BLaER1 (cell line): ENCODE data around the gene ZDHHC11B.
"Not testable (repeated sequence)": the region's sequence is repeated elsewhere in the genome, so short reads cannot be mapped to it uniquely, and the experiment has no call there.

Source experiments
- H3K27ac ChIP-seq: shearing (Covaris generic); formaldehyde crosslinking; 2 replicates; pipeline ENCODE4 v1.8.1; 2022
- H3K27me3 ChIP-seq: shearing (Covaris generic); formaldehyde crosslinking; 2 replicates; pipeline ENCODE4 v1.8.1; 2022
- H3K36me3 ChIP-seq: shearing (Covaris generic); formaldehyde crosslinking; 2 replicates; pipeline ENCODE4 v1.8.1; 2022
- H3K4me1 ChIP-seq: shearing (Covaris generic); formaldehyde crosslinking; 2 replicates; pipeline ENCODE4 v1.8.1; 2022
- H3K4me2 ChIP-seq: shearing (Covaris generic); formaldehyde crosslinking; 2 replicates; pipeline ENCODE4 v1.8.1; 2022
- H3K4me3 ChIP-seq: shearing (Covaris generic); formaldehyde crosslinking; 2 replicates; pipeline ENCODE4 v1.8.1; 2022
- H3K9ac ChIP-seq: shearing (Covaris generic); formaldehyde crosslinking; 2 replicates; pipeline ENCODE4 v1.8.1; 2022
- H3K9me3 ChIP-seq: shearing (Covaris generic); formaldehyde crosslinking; 2 replicates; pipeline ENCODE4 v1.8.1; 2022
- H4K20me1 ChIP-seq: shearing (Covaris generic); formaldehyde crosslinking; 2 replicates; pipeline ENCODE4 v1.8.1; 2022
- Cebpa-rat ChIP-seq: shearing (Covaris generic); IDR thresholded peaks from 2 replicates; pipeline ENCODE4 v1.8.1; 2022

The ZDHHC11B gene

GRCh38 chr5:784428-785177 is at the start of gene ZDHHC11B:
Gene ZDHHC11B, minus strand, starts transcription at chr5:784729. Its CDS starts 17,810 bp downstream, at chr5:766919.
- Histone ChIP-seq H3K4me3 (peak within 1 kb of the TSS; percentile 71), H3K4me2 (peak within 1 kb of the TSS; percentile 93), H3K4me1 (peaks cover 20% of the 10 kb centered on the region), H3K9ac (peak within 1 kb of the TSS; percentile 55; the same call in 1 of the 2 replicates), H3K27me3 (peaks cover 18% of the 10 kb centered on the region)
- not testable (repeated sequence) for H4K20me1 ChIP-seq, H3K27ac ChIP-seq, H3K9me3 ChIP-seq, H3K36me3 ChIP-seq

- H3K9me3 ChIP-seq, H3K27ac ChIP-seq, H3K9ac ChIP-seq, H3K4me3 ChIP-seq, H3K27me3 ChIP-seq, H4K20me1 ChIP-seq, H3K36me3 ChIP-seq: not testable (repeated sequence)
- H3K4me1 ChIP-seq = peaks cover 42% of the 10 kb centered on the region
- H3K4me2 ChIP-seq = peak overlapping the region; percentile 36
Observed at GRCh38 chr5:834013-834412, 49.5 kb upstream of the ZDHHC11B start.

- not testable (repeated sequence) for H4K20me1 ChIP-seq, H3K4me2 ChIP-seq, H3K27me3 ChIP-seq, H3K9ac ChIP-seq, H3K27ac ChIP-seq, H3K9me3 ChIP-seq, H3K4me1 ChIP-seq, H3K4me3 ChIP-seq
- peaks cover 16% of the 10 kb centered on the region; the same call in 1 of the 2 replicates for H3K36me3 ChIP-seq
Observed at GRCh38 chr5:828194-828593, 43.7 kb upstream of the ZDHHC11B start.

GRCh38 chr5:825544-825943 is 41.0 kb upstream of the ZDHHC11B start:
- H3K9ac ChIP-seq = not testable (repeated sequence)

GRCh38 chr5:821504-821903 is 37.0 kb upstream of the ZDHHC11B start:
- no peak overlapping the region for H3K4me2 ChIP-seq
- H3K27me3 ChIP-seq = no peaks in the 10 kb centered on the region
- H3K27ac ChIP-seq = no peak overlapping the region
- H3K4me1 ChIP-seq = no peaks in the 10 kb centered on the region
- no peak overlapping the region for H3K9ac ChIP-seq
- peaks cover 18% of the 10 kb centered on the region; the same call in 1 of the 2 replicates for H3K36me3 ChIP-seq
- TF ChIP-seq Cebpa-rat = no peak
- H3K4me3 ChIP-seq = no peak overlapping the region
- no peaks in the 10 kb centered on the region for H4K20me1 ChIP-seq
- no peaks in the 10 kb centered on the region for H3K9me3 ChIP-seq

More at GRCh38 chr5:825544-825943, 41.0 kb upstream of the ZDHHC11B start:
- H3K4me1 ChIP-seq, H3K4me3 ChIP-seq, H4K20me1 ChIP-seq, H3K27ac ChIP-seq, H3K4me2 ChIP-seq, H3K27me3 ChIP-seq, H3K9me3 ChIP-seq: not testable (repeated sequence)
- peaks cover 18% of the 10 kb centered on the region; the same call in 1 of the 2 replicates for H3K36me3 ChIP-seq

GRCh38 chr5:820245-820644 is 35.7 kb upstream of the ZDHHC11B start:
- no peak for TF ChIP-seq Cebpa-rat

GRCh38 chr5:819078-819477 is 34.5 kb upstream of the ZDHHC11B start:
- no peak overlapping the region for H3K27ac ChIP-seq
- H4K20me1 ChIP-seq = no peaks in the 10 kb centered on the region
- H3K4me3 ChIP-seq = no peak overlapping the region
- no peak overlapping the region for H3K4me2 ChIP-seq
- H3K27me3 ChIP-seq = no peaks in the 10 kb centered on the region
- peaks cover 20% of the 10 kb centered on the region for H3K36me3 ChIP-seq
- H3K4me1 ChIP-seq = no peaks in the 10 kb centered on the region
- TF ChIP-seq Cebpa-rat = no peak
- peaks cover 10% of the 10 kb centered on the region for H3K9me3 ChIP-seq
- no peak overlapping the region for H3K9ac ChIP-seq

More at GRCh38 chr5:820245-820644, 35.7 kb upstream of the ZDHHC11B start:
- peaks cover 24% of the 10 kb centered on the region for H3K36me3 ChIP-seq
- no peaks in the 10 kb centered on the region for H4K20me1 ChIP-seq
- H3K4me3 ChIP-seq = no peak overlapping the region
- H3K27ac ChIP-seq = no peak overlapping the region
- no peaks in the 10 kb centered on the region for H3K4me1 ChIP-seq
- no peak overlapping the region for H3K9ac ChIP-seq
- no peaks in the 10 kb centered on the region for H3K27me3 ChIP-seq
- H3K9me3 ChIP-seq = peaks cover 6% of the 10 kb centered on the region
- H3K4me2 ChIP-seq = no peak overlapping the region

- no peak for TF ChIP-seq Cebpa-rat
- Histone ChIP-seq H3K36me3 (peaks cover 9% of the 10 kb centered on the region), H3K4me1 (no peaks in the 10 kb centered on the region), H3K4me2 (no peak overlapping the region), H3K27ac (no peak overlapping the region), H4K20me1 (no peaks in the 10 kb centered on the region), H3K27me3 (no peaks in the 10 kb centered on the region), H3K9me3 (peaks cover 10% of the 10 kb centered on the region), H3K4me3 (no peak overlapping the region), H3K9ac (no peak overlapping the region)
Observed at GRCh38 chr5:816176-816575, 31.6 kb upstream of the ZDHHC11B start.

- peaks cover 10% of the 10 kb centered on the region for H3K9me3 ChIP-seq
- H3K4me3 ChIP-seq = no peak overlapping the region
- H3K4me1 ChIP-seq = no peaks in the 10 kb centered on the region
- no peak overlapping the region for H3K27ac ChIP-seq
- H4K20me1 ChIP-seq = no peaks in the 10 kb centered on the region
- H3K27me3 ChIP-seq = no peaks in the 10 kb centered on the region
- no peak overlapping the region for H3K4me2 ChIP-seq
- no peak overlapping the region for H3K9ac ChIP-seq
- H3K36me3 ChIP-seq = peaks cover 9% of the 10 kb centered on the region
- no peak for TF ChIP-seq Cebpa-rat
Observed at GRCh38 chr5:815449-815848, 30.9 kb upstream of the ZDHHC11B start.

GRCh38 chr5:813575-813974 is 29.0 kb upstream of the ZDHHC11B start:
- H3K27ac ChIP-seq, H3K9ac ChIP-seq, H3K27me3 ChIP-seq, H3K4me2 ChIP-seq, H3K4me1 ChIP-seq, H3K36me3 ChIP-seq, H3K4me3 ChIP-seq, H4K20me1 ChIP-seq, H3K9me3 ChIP-seq: not testable (repeated sequence)

- not testable (repeated sequence) for H3K27ac ChIP-seq, H4K20me1 ChIP-seq, H3K4me3 ChIP-seq, H3K27me3 ChIP-seq, H3K9me3 ChIP-seq, H3K4me1 ChIP-seq, H3K36me3 ChIP-seq, H3K4me2 ChIP-seq, H3K9ac ChIP-seq
Observed at GRCh38 chr5:811384-811783, 26.9 kb upstream of the ZDHHC11B start.

GRCh38 chr5:807719-808514 is 23.4 kb upstream of the ZDHHC11B start:
- H3K9me3 ChIP-seq, H3K27ac ChIP-seq, H3K4me2 ChIP-seq, H3K27me3 ChIP-seq, H3K4me1 ChIP-seq, H3K4me3 ChIP-seq, H4K20me1 ChIP-seq, H3K9ac ChIP-seq, H3K36me3 ChIP-seq: not testable (repeated sequence)
